GM10248 (cell line): ENCODE measurements around the gene ST6GAL1.
"Not testable (repeated sequence)": the region's sequence is repeated elsewhere in the genome, so short reads cannot be mapped to it uniquely, and the experiment has no call there.

ENCODE experiments used
- CTCF ChIA-PET: fragments of 300-600 bp; sonication (Branson Sonifier 250); formaldehyde crosslinking; extraction: SDS; loops from one replicate; lab custom pipeline; 2021; ENCODE audit warnings: antibody characterized with exemption; lab: Yijun Ruan, JAX
- POLR2A ChIA-PET: fragments of 350-650 bp; sonication (Branson Sonifier 250); formaldehyde crosslinking; extraction: SDS; loops from one replicate; lab custom pipeline; 2020; ENCODE audit warnings: antibody characterized with exemption; lab: Yijun Ruan, JAX
- DNase-seq: peaks from one replicate; pipeline ENCODE4 v3.0.0; 2012; ENCODE audit errors: extremely low spot score
- CTCF ChIP-seq: IDR thresholded peaks from 2 replicates; pipeline ENCODE4 v1.5.1; 2012; ENCODE audit warnings: mild to moderate bottlenecking, low read depth; ENCODE audit errors: extremely low read depth, missing control alignments, control extremely low read depth

Gene ST6GAL1

GRCh38 chr3:187005827-187006481 is 75.6 kb downstream of the ST6GAL1 start:
- ChIA-PET POLR2A (no interaction called here), CTCF (no interaction called here)
- no peak for TF ChIP-seq CTCF
- DNase-seq = no peak

GRCh38 chr3:187006864-187007630 is 76.7 kb downstream of the ST6GAL1 start:
- POLR2A ChIA-PET = interaction anchor here (0.6 kb wide), 1 partner anchor 14 kb away, joined by 9 read pairs; no protein-coding TSS in a partner anchor
- TF ChIP-seq CTCF = no peak
- CTCF ChIA-PET = no interaction called here
- DNase-seq = no peak

- POLR2A ChIA-PET, CTCF ChIA-PET, DNase-seq: not testable (repeated sequence)
Measured at GRCh38 chr3:187010382-187010781, 80.1 kb downstream of the ST6GAL1 start.

GRCh38 chr3:187011915-187012314 is 81.6 kb downstream of the ST6GAL1 start:
- no peak for TF ChIP-seq CTCF
- POLR2A ChIA-PET = interaction anchor here (1.0 kb wide), 1 partner anchor 12 kb away, joined by 3 read pairs; no protein-coding TSS in a partner anchor
- DNase-seq = peak; percentile 52
- CTCF ChIA-PET = interaction anchor here (1.0 to 1.6 kb wide), 5 partner anchors 10 to 162 kb away, joined by 3 to 7 read pairs (median 4); no protein-coding TSS in a partner anchor

GRCh38 chr3:187012609-187013051 is 82.3 kb downstream of the ST6GAL1 start:
- ChIA-PET POLR2A (no interaction called here), CTCF (interaction anchor here (1.0 to 1.7 kb wide), 4 partner anchors 13 to 138 kb away, joined by 3 to 7 read pairs (median 4); no protein-coding TSS in a partner anchor)

GRCh38 chr3:187013159-187013716 is 82.9 kb downstream of the ST6GAL1 start:
- TF ChIP-seq CTCF = no peak
- no peak for DNase-seq
- CTCF ChIA-PET = interaction anchor here (1.0 to 1.7 kb wide), 2 partner anchors 13 to 15 kb away, joined by 4 to 7 read pairs; no protein-coding TSS in a partner anchor
- POLR2A ChIA-PET = interaction anchor here (0.6 to 1.4 kb wide), 3 partner anchors 12 to 138 kb away, joined by 4 to 8 read pairs (median 5); no protein-coding TSS in a partner anchor

More at GRCh38 chr3:187012609-187013051, 82.3 kb downstream of the ST6GAL1 start:
- no peak for TF ChIP-seq CTCF
- DNase-seq = no peak
